Measurements from ENCODE around the gene KRTAP13-1.

GRCh38 chr21:30348506-30348905, 47.3 kb upstream of the KRTAP13-1 start, which contains the start of gene KRTAP23-1:
- no peak for TF ChIP-seq CTCF (IDR thresholded peaks at IDR 0.05 in 4 of 5, conservative IDR thresholded peaks at IDR 0.05 in 1 of 5)
- TF ChIP-seq POLR2A (IDR thresholded peaks at IDR 0.05), result no peak

Data from gastrocnemius medialis (tissue), 4 donors.